Erythroblast (primary cell): ENCODE measurements around the gene PCBP4.

Experiments used
- DNase-seq, 2 experiments: peaks; one replicate each; lab custom pipeline; 2025; lab: John Stamatoyannopoulos, UW
- GATA1 ChIP-seq: IDR thresholded peaks from 2 replicates; pipeline ENCODE4 v1.6.1; 2011; ENCODE audit warnings: low read depth, mild to moderate bottlenecking, control low read depth, low read length, moderate library complexity
- POLR2A ChIP-seq: IDR thresholded peaks from 2 replicates; pipeline ENCODE4 v1.6.1; 2011; ENCODE audit warnings: mild to moderate bottlenecking, low read length

The PCBP4 gene

DNA sequence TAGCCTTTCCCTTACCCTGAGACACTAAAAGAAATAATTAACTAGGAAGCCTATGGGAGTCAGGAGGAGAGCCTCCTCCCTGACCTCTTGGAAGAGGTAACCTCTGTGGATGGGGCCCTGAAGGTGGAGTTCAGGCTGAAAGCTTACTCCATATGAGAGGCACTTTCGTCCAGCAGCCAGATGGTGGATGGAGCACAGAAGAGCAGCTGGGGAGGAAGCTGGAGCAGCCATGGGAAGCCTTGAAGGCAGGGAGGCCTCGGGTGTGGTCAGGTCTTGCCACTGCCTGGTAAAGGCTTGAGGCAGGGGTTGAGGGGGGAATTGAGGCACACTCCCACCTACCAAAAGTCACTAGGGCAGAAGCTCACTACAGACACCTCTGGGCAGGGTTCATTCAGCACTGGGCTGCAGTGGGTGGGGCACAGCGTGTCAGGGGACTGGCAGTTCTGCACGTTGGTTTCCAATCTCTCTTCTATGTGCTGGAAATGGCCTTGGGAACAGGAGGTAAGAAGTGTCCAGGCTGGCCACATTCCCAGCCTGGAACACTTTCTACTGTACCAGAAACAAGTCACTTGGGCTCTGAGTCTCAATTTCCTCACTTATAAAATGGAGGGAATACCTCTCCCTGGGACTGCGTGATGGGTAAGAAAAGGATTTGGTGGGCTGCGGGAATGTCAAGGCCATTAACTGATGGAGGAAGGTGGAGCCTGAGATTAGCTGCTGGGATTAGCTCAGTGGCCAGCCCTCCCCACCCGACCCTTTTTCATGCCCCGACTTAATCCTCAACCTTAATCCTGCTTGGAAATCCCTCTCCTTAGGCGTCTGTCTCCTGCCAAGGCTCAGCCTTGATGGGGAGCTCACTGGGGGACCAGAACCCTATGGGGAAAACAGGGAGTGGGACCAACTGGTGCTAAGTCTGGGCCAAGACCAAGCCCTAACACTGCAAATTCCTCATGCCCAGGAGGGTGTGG, 5.4 kb downstream of the PCBP4 start:
- DNase-seq, result no peak
- no peak for TF ChIP-seq POLR2A
- TF ChIP-seq GATA1, result no peak

- DNase-seq, result no peak
- TF ChIP-seq GATA1 (no peak), POLR2A (no peak)
These were observed 6.2 kb downstream of the PCBP4 start for GRCh38 chr3:51961011-51961410.

DNA sequence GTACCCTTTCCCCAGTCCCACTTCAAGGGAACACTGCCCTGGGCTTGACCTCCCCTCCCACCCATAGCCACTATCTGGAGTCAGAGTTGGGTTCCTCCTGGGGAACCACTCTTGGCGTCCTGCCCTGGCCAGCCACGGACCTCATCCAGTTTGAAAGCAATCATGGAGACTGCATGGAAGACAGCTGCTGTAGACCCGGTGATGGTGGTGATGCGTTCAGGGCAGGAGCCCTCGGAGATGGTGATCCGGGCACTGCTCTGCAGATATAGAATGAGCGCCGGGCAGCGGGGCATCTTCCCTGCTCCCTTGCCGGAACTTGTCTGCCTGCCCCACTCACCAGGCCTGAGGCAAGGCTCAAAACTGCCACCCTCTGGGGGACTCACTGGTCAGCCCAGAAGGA, 6.9 kb downstream of the PCBP4 start:
- TF ChIP-seq GATA1 (no peak), POLR2A (no peak)
- no peak for DNase-seq

- TF ChIP-seq POLR2A (no peak), GATA1 (no peak)
- DNase-seq, result no peak
These were observed 7.6 kb downstream of the PCBP4 start for GRCh38 chr3:51959651-51960050.

GRCh38 chr3:51958603-51959521, 8.4 kb downstream of the PCBP4 start:
- no peak for TF ChIP-seq GATA1
- TF ChIP-seq POLR2A, result no peak

DNA sequence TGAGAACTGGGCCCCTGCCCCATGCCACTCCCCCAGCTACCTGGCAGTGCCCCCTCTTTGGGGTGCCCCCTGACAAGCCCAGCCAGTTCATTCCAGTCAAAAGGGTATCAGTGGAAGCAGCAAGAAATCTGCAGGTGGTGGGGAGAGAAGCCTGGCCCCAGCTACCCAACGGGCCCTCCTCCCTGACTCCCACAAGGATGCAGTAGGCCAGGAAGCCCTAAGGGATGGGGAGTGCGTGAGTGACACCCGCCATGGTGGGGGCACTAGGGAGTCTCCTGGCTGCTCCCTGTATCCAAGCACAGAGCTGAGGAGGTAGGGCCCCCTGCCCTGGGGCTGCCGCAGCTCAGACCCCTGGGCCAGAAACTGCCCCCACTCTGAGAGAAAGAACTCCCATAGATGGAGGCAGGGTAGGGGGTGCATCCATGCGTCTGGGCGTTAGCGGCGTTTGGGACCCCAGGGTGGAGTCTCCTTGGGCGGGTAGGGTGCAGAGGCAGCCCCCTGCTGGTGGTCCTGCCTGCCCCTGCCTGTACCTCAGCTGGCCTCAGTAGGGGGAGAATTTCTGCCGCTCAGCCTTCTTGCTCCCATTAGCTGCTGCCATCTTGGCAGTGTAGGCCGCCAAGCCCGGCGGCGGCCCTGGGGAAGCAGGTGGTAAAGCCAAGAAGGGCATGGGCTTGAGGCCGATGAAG, 9.6 kb downstream of the PCBP4 start:
- DNase-seq, result no peak

More at GRCh38 chr3:51958603-51959521, 8.4 kb downstream of the PCBP4 start:
- DNase-seq, result no peak

DNA sequence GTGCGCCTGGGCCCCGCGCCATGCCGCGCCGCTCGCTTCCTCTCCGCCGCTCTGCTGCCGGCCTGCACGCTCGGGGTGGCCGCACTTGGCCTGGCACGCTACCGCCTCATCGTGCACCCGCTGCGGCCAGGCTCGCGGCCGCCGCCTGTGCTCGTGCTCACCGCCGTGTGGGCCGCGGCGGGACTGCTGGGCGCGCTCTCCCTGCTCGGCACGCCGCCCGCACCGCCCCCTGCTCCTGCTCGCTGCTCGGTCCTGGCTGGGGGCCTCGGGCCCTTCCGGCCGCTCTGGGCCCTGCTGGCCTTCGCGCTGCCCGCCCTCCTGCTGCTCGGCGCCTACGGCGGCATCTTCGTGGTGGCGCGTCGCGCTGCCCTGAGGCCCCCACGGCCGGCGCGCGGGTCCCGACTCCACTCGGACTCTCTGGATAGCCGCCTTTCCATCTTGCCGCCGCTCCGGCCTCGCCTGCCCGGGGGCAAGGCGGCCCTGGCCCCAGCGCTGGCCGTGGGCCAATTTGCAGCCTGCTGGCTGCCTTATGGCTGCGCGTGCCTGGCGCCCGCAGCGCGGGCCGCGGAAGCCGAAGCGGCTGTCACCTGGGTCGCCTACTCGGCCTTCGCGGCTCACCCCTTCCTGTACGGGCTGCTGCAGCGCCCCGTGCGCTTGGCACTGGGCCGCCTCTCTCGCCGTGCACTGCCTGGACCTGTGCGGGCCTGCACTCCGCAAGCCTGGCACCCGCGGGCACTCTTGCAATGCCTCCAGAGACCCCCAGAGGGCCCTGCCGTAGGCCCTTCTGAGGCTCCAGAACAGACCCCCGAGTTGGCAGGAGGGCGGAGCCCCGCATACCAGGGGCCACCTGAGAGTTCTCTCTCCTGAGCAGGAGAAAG, 11.1 kb downstream of the PCBP4 start:
- peak; percentile 52 to 63 for DNase-seq
- TF ChIP-seq POLR2A (no peak), GATA1 (no peak)

More for the DNA sequence above, 9.6 kb downstream of the PCBP4 start:
- no peak for TF ChIP-seq POLR2A
- no peak for TF ChIP-seq GATA1

DNA sequence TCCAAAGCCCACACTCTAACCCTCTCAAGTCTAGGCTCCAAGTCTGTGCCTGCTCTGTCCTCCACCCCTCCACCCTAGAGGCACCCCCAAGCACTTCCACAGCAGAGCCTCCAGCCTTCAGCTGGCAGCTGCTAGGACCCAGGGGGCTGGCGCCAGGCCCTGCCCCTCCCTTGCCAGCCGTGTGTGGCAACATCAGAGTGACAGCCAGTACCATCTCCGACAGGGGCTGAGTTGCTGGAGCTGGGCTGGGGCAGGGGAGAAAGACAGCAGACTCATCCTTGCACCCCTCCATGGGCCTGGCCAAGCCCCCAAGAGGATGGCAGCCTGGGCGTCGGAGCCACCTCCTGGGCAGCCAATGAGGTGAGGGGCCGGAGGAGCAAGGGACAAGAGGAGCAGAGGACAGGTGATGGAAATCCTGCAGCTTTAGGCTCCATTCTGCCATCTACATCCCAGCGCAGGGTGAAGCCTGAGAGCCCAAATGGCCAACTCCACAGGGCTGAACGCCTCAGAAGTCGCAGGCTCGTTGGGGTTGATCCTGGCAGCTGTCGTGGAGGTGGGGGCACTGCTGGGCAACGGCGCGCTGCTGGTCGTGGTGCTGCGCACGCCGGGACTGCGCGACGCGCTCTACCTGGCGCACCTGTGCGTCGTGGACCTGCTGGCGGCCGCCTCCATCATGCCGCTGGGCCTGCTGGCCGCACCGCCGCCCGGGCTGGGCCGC, 11.9 kb downstream of the PCBP4 start, which contains the start of gene GPR62:
GPR62 (plus strand) TSS at position 207 of the 718 bp plus-strand sequence; CDS start at position 479, 272 bp downstream.
- no peak for DNase-seq
- TF ChIP-seq GATA1 (no peak), POLR2A (no peak)

- no peak for DNase-seq
- TF ChIP-seq POLR2A (no peak), GATA1 (no peak)
These were observed 12.5 kb downstream of the PCBP4 start for GRCh38 chr3:51954713-51955112.

- TF ChIP-seq POLR2A, result no peak
- no peak for TF ChIP-seq GATA1
- no peak for DNase-seq
These were observed 13.1 kb downstream of the PCBP4 start for GRCh38 chr3:51954105-51954504.

- no peak for DNase-seq
- no peak for TF ChIP-seq GATA1
- TF ChIP-seq POLR2A, result no peak
These were observed 13.8 kb downstream of the PCBP4 start for GRCh38 chr3:51953445-51953844.
